HuH-7.5 (cell line): Measurements from ENCODE around the gene TNXB.
"Not testable (repeated sequence)": the region's sequence is repeated elsewhere in the genome, so short reads cannot be mapped to it uniquely, and the experiment has no call there.

Experiments
- DNase-seq: peaks from one replicate; pipeline ENCODE4 v3.0.0; 2011; ENCODE audit warnings: low spot score

Gene TNXB

GRCh38 chr6:32003301-32003700, 105.8 kb downstream of the TNXB start:
- not testable (repeated sequence) for DNase-seq

DNA sequence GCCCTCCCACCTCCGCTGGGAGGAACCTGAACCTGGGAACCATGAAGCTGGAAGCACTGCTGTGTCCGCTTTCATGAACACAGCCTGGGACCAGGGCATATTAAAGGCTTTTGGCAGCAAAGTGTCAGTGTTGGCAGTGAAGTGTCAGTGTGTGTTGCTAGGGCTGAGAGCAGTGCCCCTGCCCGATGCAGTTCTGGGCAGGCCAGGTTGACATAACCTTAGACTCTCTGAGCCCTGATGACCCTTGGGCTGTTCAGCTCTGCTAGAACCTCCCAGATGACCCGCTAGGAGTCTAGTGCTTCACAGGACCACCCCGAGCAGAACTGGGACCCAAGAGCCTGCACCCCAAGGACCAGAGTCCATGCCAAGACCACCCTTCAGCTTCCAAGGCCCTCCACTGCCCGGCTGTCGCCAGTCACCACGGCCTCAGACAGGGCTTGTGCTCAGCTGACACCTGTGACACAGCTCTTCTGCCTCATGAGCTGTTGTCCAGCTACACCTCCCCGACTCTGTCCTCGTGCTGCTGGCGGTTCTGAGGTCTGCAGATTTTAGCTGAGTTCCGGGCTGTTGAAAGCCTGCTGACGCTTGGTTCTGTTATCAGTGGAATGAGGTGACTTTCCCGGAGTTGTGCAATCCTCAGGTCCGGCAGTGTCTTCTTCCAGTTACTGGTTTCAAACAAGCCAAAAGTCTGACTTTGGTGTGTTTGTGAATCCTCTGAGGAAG, 106.4 kb downstream of the TNXB start:
- not testable (repeated sequence) for DNase-seq

DNA sequence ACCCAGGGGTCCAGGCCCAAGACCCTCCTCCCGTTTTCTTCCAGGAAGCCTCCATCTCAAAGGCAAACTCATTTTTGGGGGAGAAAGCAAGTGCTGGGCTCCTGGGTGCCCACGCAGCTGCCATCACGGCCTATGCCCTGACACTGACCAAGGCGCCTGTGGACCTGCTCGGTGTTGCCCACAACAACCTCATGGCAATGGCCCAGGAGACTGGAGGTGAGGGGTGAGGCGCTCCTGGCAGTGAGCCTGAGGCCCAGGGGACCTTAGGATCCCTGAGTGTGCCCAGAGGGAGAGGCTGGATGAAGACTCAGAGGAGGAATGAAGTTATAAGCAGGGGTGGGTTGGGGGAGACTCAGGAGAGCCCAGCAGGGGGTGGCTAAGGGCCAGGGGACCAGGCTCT, 112.8 kb downstream of the TNXB start:
- not testable (repeated sequence) for DNase-seq

- DNase-seq, result not testable (repeated sequence)
Observed at GRCh38 chr6:31994421-31994820, 114.7 kb downstream of the TNXB start.
